Measurements from ENCODE around the gene CCDC90B. TPM values are rescaled to one million over a fixed set of nuclear protein-coding genes. Genes with fewer than 3 reads are reported as not detected.

Gene CCDC90B
- total RNA-seq, 2 experiments from 2014 or later, result 23.5 to 25.7 TPM

DNA sequence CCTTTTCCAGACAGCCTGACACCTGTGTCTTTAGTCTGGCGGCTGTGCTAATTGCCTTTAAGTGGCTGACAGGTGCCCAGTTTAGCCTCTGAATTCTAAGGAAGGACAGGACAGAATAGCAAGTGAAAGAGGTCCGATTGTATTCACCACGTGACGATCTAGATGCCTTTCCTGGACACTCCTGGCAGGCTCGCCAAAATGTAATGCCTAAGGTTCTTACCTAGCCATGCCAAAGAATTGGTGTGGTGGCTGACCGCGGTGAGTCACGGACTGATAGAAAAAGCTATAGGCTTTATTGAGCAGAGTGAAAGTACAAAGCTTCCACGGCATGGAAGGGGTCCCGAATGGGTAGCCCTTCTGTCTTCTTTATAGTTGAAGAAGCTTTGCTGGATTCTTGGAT lies 65.9 kb downstream of the CCDC90B start:
- H3K4me3 ChIP-seq (ENCODE audit: low read length), result no peak overlapping the region
- TF ChIP-seq CTCF (IDR thresholded peaks at IDR 0.05), result no peak
- no peak for ATAC-seq (ENCODE audit: poor library complexity)
- Mint-ChIP-seq H3K36me3 (ENCODE audit: low read depth) (no peaks in the 10 kb centered on the region), H3K4me1 (ENCODE audit: low read depth) (no peaks in the 10 kb centered on the region), H3K27ac (no peak overlapping the region), H3K4me3 (no peak overlapping the region), H3K9me3 (no peaks in the 10 kb centered on the region), H3K27me3 (no peaks in the 10 kb centered on the region)
- H3K27me3 ChIP-seq (ENCODE audit: control insufficient read depth in 1 of 2, insufficient read depth in 2 of 2, low read length in 2 of 2), result no peaks in the 10 kb centered on the region
- H3K4me1 ChIP-seq (ENCODE audit: insufficient read depth, low read length), result no peaks in the 10 kb centered on the region
- no peaks in the 10 kb centered on the region for H3K9me3 ChIP-seq (ENCODE audit: control insufficient read depth in 1 of 2, insufficient read depth in 1 of 2, low read length in 2 of 2)
- H3K27ac ChIP-seq (ENCODE audit: low read depth in 1 of 2, low read length in 2 of 2), result no peak overlapping the region
- no peaks in the 10 kb centered on the region for H3K36me3 ChIP-seq (ENCODE audit: insufficient read depth, low read length)
- DNase-seq, result no peak
- CTCF ChIA-PET, result no interaction called here
- intact Hi-C loops (cut with DNase I, micrococcal nuclease), result no loop called here
- POLR2A ChIA-PET, result no interaction called here

- CTCF ChIA-PET, result no interaction called here
- no peak for DNase-seq
- H3K36me3 ChIP-seq (ENCODE audit: insufficient read depth, low read length), result no peaks in the 10 kb centered on the region
- H3K9me3 ChIP-seq (ENCODE audit: control insufficient read depth in 1 of 2, insufficient read depth in 1 of 2, low read length in 2 of 2), result no peaks in the 10 kb centered on the region
- Mint-ChIP-seq H3K27me3 (no peaks in the 10 kb centered on the region), H3K4me1 (ENCODE audit: low read depth) (no peaks in the 10 kb centered on the region), H3K36me3 (ENCODE audit: low read depth) (peaks cover 7% of the 10 kb centered on the region), H3K27ac (no peak overlapping the region), H3K4me3 (no peak overlapping the region), H3K9me3 (no peaks in the 10 kb centered on the region)
- no peak overlapping the region for H3K27ac ChIP-seq (ENCODE audit: low read depth in 1 of 2, low read length in 2 of 2)
- no peak for TF ChIP-seq CTCF (IDR thresholded peaks at IDR 0.05)
- H3K4me3 ChIP-seq (ENCODE audit: low read length), result no peak overlapping the region
- intact Hi-C loops (cut with DNase I, micrococcal nuclease), result no loop called here
- POLR2A ChIA-PET, result no interaction called here
- no peaks in the 10 kb centered on the region for H3K4me1 ChIP-seq (ENCODE audit: insufficient read depth, low read length)
- H3K27me3 ChIP-seq (ENCODE audit: control insufficient read depth in 1 of 2, insufficient read depth in 2 of 2, low read length in 2 of 2), result no peaks in the 10 kb centered on the region
- no peak for ATAC-seq (ENCODE audit: poor library complexity)
These were observed 67.1 kb downstream of the CCDC90B start for GRCh38 chr11:83219095-83219494.

Other genes with a start within 250 kb of the CCDC90B start
- 10 to 100 TPM; 76.2 to 79.2 TPM for gene RAB30, start 214.5 kb downstream of the CCDC90B start, total RNA-seq
- 100 to 1,000 TPM; 119 to 124 TPM for gene PCF11, start 129.2 kb downstream of the CCDC90B start, total RNA-seq
- 10 to 100 TPM in 1 of 2 experiments, 1 to 10 TPM in 1; 8.6 to 10.0 TPM for gene ANKRD42, start 92.7 kb downstream of the CCDC90B start, total RNA-seq

Data from CD4-positive, alpha-beta T cell (primary cell).